ENCODE measurements around the gene LNX1.

Gene LNX1

GRCh38 chr4:53598901-53599300, 7.6 kb upstream of the LNX1 start:
- DNase-seq: no peak

- DNase-seq: no peak
These were observed 7.2 kb upstream of the LNX1 start for GRCh38 chr4:53598483-53598882.

- no peak for DNase-seq
These were observed 5.6 kb upstream of the LNX1 start for GRCh38 chr4:53596901-53597300.

GRCh38 chr4:53595834-53596233, 4.5 kb upstream of the LNX1 start:
- DNase-seq: no peak

GRCh38 chr4:53595204-53595603, 3.9 kb upstream of the LNX1 start:
- no peak for DNase-seq

GRCh38 chr4:53593765-53594164, 2.5 kb upstream of the LNX1 start:
- no peak for DNase-seq

- DNase-seq: peak in 2 of 3 donors; percentile 15 to 20
These were observed 1.6 kb upstream of the LNX1 start for GRCh38 chr4:53592686-53593501.

- peak in 1 of 3 donors; percentile 12 for DNase-seq
These were observed 836 bp upstream of the LNX1 start for GRCh38 chr4:53592122-53592521.

GRCh38 chr4:53590187-53590586, 1.1 kb downstream of the LNX1 start:
- no peak for DNase-seq

- no peak for DNase-seq
These were observed 1.8 kb downstream of the LNX1 start for GRCh38 chr4:53589511-53589910.

GRCh38 chr4:53587135-53587534, 4.2 kb downstream of the LNX1 start:
- DNase-seq: no peak

- peak in 1 of 3 donors; percentile 4 for DNase-seq
These were observed 5.0 kb downstream of the LNX1 start for GRCh38 chr4:53586121-53586816.

GRCh38 chr4:53584658-53585057, 6.6 kb downstream of the LNX1 start:
- no peak for DNase-seq

- DNase-seq: no peak
These were observed 7.8 kb downstream of the LNX1 start for GRCh38 chr4:53583513-53583912.

- DNase-seq: no peak
These were observed 9.1 kb downstream of the LNX1 start for GRCh38 chr4:53582194-53582593.

GRCh38 chr4:53580274-53580673, 11.0 kb downstream of the LNX1 start:
- no peak for DNase-seq

GRCh38 chr4:53579826-53580225, 11.5 kb downstream of the LNX1 start:
- no peak for DNase-seq

GRCh38 chr4:53576676-53577372, 14.5 kb downstream of the LNX1 start:
- DNase-seq: no peak

- no peak for DNase-seq
These were observed 15.1 kb downstream of the LNX1 start for GRCh38 chr4:53576071-53576617.

- DNase-seq: no peak
These were observed 15.7 kb downstream of the LNX1 start for GRCh38 chr4:53575552-53575951.

- no peak for DNase-seq
These were observed 16.8 kb downstream of the LNX1 start for GRCh38 chr4:53574528-53574927.

- no peak for DNase-seq
These were observed 17.6 kb downstream of the LNX1 start for GRCh38 chr4:53573696-53574095.

GRCh38 chr4:53572600-53572994, 18.7 kb downstream of the LNX1 start:
- DNase-seq: peak in 1 of 3 donors; percentile 10
